AG08395 (cell line): ENCODE measurements around the gene SLX4IP.
"Not testable (repeated sequence)": the region's sequence is repeated elsewhere in the genome, so short reads cannot be mapped to it uniquely, and the experiment has no call there.

Experiments
- DNase-seq: peaks from one replicate; pipeline ENCODE4 v3.0.0; 2012; ENCODE audit warnings: mixed read lengths, low spot score

The SLX4IP gene

DNA sequence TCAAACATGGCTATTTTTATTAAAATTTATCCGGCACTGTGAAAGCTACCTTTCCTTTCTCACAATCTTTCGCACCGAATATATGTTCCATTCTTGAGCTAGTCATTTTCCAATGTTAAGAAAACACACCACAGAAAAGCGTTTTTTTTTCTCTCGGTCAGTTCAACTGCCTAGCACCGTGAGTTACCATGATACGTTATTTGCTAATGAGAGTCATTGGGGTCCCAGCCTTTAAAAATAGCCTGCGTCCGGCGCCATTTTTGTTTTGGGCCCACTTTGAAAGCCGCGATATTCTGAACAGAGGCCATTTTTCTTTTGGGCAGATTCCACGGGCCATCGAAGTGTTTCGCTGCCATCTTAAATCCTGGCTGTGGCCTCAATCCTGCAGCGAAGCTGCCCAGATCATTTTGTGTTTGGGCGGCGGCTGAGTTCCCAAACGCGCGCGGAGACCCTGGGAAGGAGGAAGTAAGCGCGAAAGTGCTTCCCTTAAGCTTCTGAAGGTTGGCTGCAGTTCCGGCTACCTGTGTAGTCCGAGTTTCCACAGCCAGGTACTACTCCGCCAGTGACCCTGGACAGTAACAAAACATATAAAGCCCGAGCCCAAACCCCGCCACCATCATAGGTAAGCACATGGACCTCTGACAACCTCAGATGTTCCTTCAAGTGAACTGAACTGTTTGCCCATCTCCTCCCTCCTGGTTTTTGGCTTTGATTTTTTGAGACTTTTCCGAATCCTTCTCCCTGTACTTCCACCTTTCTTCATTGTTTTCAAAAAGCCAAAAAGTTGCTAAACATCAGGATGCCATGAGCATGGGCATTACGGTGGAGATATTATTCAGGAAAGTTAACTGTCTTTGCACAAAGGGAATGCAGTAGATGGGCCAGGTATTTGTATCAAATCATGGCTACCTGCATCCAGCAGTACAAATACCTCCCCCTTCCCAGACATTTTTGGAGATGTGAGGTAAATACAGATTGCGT lies at the start of gene SLX4IP:
Gene SLX4IP, plus strand, starts transcription at position 474 of the 981 bp plus-strand sequence. CDS start 22,900 bp downstream, outside the sequence.
- peak; percentile 85 for DNase-seq

DNA sequence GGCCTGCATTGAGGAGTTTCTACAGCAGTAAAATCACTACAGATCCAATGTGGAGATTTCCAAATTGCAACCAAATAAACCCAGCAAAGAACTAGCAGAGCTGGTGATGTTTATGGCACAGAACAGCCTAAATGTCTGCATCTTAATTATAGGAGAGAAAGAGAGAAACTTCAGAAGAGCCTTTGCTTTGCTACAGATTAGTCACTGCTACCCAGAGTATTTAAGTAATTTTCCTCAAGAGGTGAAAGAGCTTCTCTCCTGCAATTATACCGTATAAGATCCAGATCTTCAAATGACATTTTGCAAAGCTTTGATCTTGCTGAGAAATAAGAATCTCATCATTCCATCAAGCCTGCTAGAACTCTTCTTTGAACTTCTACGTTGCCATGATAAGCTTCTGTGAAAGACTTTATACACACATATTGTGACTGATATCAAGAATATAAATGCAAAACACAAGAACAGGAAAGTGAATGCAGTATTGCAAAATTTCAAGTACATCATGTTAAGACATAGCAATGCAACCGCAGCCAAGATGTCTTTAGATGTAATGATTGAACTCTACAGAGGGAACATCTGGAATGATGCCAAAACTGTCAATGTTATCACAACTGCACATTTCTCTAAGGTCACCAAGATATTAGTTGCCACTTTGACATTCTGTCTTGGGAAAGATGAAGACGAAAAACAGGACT lies 49.1 kb upstream of the SLX4IP start:
- no peak for DNase-seq

GRCh38 chr20:10387686-10388085 lies 47.4 kb upstream of the SLX4IP start:
- DNase-seq = no peak

DNA sequence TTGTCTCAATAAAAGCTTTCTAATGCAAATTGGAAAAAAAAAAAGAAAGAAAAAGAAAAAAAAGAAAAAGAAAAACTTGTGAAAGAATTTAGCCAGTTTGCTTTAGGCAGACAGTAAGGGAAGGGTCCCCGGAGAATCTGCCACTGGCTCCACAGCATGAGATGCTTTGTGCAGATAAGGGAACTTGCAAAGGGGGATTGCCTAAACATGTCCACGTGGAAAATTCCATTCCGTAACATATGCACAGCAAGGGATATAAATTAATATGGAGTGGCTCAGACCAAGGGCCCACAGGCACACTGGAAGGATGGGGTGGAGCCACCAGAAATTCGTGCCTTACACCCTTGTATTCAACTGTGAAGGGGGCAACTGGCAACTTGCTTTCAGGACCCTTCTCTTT lies 46.5 kb upstream of the SLX4IP start:
- no peak for DNase-seq

GRCh38 chr20:10390709-10391108 lies 44.4 kb upstream of the SLX4IP start:
- no peak for DNase-seq

DNA sequence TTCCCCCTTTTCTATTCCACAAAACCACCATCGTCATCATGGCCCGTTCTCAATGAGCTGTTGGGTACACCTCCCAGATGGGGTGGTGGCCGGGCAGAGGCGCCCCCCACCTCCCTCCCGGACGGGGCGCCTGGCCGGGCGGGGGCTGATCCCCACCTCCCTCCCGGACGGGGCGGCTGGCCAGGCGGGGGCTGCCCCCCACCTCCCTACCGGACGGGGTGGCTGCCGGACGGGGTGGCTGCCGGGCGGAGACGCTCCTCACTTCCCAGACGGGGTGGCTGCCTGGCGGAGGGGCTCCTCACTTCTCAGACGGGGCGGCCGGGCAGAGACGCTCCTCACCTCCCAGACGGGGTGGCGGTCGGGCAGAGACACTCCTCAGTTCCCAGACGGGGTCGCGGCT lies 40.4 kb upstream of the SLX4IP start:
- DNase-seq = not testable (repeated sequence)

DNA sequence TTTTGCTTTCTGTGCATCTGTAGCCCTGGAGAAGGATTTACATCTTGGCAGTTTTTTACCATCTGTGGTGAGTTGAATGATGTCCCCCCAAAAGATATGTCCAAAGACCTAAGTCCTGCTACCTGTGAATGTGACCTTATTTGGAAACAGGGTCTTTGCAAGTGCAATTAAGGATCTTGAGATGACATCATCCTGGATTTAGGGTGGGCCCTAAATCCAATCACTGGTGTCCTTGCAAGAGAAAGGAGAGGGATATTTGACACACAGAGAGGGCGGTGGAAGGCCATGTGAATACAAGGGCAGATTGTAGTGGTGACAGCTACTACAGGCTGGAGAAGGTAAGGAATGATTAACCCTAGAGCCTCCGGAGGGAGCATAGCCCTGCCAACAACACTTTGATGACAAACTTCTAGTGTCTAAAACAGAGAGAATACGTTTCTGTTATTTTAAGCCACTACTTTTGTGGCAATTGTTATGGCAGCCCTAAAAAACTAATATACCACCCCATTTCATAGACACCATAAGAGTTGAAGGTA lies 36.2 kb upstream of the SLX4IP start:
- no peak for DNase-seq

DNA sequence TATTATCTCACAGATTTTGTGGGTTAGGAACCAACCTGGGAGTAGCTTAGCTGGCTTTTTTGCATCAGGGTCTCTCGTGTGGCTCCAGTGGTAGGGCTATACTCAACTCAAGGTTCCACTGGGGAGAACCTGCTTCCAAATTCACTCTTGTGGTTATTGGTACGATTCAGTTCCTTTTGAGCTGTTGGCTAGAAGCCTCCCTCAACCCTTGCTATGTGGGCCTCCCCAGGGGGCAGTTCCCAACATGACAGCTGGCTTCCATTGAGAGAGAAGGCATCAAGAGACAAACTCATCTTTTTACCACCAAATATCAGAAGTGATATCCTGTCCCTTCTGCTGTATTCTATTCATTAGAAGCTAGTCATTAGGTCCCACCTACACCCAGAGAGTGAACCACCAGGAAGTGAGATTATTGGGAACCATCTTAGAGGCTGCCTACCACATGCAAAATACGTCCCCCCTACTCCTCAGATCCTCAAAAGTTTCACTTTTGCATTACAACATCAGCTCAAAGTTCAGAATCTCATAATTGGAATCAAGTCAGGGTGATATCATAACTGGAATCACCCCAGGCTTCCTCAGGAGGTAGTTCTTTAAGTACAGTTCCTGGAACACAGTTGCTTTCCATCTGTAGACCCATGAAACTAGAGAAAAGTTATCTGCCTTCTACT lies 32.0 kb upstream of the SLX4IP start:
- no peak for DNase-seq

DNA sequence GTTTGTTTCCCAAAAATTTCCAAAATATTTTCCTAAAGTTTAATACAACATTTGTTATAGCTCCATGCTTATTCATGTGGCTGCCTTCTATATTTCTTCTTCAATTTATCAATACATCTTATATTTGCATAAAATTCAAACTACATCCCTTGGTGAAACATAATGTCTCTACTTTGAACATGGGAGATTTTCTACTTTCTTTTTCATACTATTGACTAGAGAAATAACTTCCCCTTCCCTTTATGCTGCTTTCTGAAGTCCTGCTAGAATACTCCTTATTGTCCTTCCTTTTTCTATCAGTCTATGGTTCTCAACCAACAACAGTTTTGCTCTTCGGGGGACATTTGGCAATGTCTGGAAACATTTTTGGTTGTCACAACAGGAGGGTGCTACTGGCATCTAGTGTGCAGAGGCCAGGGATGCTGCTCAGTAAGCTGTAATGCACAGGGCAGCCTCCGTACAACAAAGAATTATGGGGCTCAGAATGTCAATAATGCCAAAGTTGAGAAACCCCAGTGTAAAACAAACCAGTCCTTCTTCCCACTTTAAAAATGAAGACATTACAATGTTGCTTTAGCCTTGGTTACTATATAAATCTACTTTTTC lies 31.0 kb upstream of the SLX4IP start:
- DNase-seq = no peak

- no peak for DNase-seq
These were observed 30.1 kb upstream of the SLX4IP start for GRCh38 chr20:10404959-10405530.

DNA sequence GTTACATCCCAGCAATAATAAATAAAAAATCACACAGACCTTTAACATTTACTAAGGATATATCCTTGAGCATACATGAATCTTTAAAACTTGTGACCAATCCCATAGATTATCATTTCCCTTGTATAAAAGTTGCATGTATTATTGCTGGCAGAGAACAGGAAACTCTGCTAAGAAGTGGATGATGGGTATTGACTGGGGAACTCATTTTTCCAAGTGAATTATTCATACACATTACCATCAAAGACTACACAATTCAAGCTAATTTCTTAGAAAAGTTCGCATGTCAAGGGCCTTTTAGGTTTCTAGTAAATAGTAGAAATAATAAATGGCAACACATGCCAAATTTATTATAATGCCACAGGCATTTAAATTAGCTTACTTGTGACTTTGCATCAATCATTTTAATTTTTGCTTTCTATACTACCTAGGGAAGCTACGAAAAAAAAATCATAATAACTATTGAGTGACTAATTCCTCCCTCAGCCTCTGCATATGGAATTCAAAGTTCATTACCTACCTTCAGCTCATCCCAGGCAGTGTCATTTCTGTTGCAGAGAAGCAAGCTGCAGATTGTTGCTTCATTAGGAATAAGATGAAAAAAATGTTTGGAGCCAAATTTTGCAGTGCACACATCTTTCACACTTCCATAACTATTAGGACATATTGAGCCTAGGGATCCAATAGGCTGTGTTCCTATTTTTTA lies 26.8 kb upstream of the SLX4IP start:
- DNase-seq = no peak

DNA sequence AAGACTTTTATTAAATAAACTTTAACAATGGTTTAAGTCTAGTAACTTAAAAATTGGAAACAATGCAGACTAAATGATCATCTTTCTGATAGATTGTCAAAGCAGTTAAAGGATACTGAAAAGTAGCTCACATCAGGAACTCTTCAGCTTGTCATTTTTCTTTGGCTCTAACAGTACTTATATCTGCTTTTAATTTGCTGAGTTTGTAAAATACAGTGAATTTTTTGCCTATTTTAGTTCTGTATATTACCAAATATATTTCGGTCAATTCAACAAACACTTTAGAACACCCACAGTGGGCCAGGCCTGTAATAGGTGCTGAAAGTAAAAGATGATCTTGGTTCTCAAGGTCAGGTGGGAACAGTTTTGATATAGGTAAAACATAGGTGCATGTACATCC lies 23.4 kb upstream of the SLX4IP start:
- DNase-seq = no peak

DNA sequence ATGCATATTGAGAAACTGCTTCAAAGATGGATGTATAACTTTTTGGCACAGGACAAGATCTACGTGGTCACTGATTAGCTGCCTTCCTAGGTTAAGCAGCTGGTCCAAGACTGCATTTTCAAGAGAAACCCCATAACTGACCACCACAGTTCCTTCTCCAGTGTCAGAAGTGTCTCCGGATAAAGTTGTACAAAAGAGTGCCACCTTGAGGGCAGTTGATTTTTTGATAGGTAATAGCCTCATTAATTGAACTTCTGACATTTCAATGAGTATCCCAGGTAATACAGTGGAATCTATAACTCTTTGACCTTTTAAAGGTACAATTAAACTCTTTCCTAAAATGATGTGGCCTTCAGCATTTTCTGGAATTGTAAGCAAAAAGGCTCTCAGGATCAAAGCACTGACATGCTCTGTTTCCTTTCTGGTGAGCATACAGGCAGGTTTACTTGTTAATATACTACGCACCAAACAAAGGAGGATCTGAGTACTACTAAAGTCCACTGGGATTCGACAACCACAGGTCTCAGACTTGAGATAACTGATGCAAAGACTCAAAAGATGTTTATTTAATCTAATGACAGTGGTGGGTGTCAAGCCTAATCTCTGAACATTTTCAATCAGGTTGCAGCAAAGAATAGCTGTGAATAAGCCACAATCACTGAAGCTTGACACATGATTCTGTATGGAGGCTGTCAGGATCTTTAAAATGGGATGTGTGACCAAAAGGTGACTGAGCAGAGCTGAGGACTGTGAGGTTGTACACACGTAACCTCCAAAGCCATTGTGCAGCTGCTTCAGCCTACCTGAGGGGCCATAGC lies 22.3 kb upstream of the SLX4IP start:
- DNase-seq = peak; percentile 2

DNA sequence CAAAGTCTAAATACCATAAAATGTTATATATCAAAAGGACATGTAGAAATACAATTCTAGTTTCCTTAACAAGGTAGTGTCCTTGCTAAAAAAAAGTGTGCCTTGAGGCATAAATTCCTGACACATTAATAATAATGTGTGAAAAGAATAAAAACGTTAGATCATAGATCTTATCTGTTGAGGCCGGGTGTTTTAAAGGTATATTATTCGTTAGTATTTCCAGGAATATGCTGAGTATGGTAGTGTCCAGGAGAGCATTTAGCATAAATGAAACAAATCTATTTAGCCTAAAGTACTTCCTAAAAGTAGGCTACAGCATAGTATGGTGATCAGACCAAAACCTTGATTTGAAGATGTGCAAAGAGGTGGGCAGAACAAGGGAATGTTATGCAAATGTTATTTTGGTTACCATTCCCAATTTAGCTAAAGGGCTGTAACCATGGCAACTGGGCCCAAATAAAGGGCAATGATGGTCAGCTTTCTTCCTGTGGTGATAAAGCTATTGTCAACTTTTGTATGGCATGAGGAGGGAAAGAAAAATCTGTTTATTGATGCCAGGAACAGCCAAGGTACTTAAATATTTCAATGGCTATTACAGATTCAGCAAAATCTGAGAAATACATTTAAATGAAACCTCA lies 20.0 kb upstream of the SLX4IP start:
- no peak for DNase-seq

DNA sequence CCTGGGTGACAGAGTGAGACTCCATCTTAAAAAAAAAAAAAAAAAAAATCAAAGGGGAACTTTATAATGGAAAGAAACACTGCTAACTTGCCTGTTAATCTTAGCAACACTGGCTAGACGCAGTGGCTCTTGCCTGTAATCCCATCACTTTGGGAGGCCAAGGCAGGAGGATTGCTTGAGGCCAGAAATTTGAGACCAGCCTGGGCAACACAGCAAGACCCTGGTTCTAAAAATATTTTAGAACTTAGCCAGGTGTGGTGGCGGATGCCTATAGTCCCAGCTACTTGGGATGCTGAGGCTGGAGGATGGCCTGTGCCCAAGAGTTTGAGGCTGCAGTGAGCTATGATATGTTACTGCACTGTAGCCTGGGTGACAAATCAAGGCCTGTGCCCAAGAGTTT lies 17.9 kb upstream of the SLX4IP start:
- not testable (repeated sequence) for DNase-seq

DNA sequence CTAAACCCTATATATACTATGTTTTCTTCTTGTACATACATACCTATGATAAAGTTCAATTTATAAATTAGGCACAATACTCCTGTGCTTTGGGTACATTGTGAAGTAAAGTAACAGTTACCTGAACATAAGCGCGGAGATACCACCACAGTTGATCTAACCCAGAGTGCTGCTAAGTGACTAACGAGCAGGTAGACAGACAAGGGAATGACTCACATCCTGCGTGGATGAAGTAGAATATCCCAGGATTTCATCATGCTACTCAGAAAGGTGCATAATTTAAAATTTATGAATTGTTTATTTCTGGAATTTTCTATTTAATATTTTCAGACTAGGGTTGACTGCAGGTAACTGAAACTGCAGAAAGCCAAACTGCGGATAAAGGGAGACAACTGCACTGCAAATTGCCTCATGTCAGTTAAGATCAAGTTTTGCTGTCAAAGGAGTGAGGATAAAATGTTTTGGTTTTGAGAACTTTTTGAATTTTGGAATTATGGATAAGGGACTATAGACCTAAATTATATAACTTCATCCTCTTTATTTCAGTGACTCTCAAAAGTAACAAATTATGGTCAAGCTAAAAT lies 15.5 kb upstream of the SLX4IP start:
- no peak for DNase-seq

- no peak for DNase-seq
These were observed 11.4 kb upstream of the SLX4IP start for GRCh38 chr20:10423735-10424134.

GRCh38 chr20:10427060-10427692 lies 7.9 kb upstream of the SLX4IP start:
- DNase-seq = peak; percentile 61

- no peak for DNase-seq
These were observed 7.1 kb upstream of the SLX4IP start for GRCh38 chr20:10428008-10428407.
